CD4-positive, alpha-beta T cell treated with Interleukin-10 for 1 hour (primary cell): ENCODE measurements around the gene ZNF232.
A peak's percentile ranks its signal among the peaks of the same experiment; 100 is the strongest.
"Not testable (repeated sequence)": the region's sequence is repeated elsewhere in the genome, so short reads cannot be mapped to it uniquely, and the experiment has no call there.

Source experiments
- DNase-seq: peaks from one replicate; pipeline ENCODE4 v3.0.0-alpha.2; 2020

ZNF232 gene

DNA sequence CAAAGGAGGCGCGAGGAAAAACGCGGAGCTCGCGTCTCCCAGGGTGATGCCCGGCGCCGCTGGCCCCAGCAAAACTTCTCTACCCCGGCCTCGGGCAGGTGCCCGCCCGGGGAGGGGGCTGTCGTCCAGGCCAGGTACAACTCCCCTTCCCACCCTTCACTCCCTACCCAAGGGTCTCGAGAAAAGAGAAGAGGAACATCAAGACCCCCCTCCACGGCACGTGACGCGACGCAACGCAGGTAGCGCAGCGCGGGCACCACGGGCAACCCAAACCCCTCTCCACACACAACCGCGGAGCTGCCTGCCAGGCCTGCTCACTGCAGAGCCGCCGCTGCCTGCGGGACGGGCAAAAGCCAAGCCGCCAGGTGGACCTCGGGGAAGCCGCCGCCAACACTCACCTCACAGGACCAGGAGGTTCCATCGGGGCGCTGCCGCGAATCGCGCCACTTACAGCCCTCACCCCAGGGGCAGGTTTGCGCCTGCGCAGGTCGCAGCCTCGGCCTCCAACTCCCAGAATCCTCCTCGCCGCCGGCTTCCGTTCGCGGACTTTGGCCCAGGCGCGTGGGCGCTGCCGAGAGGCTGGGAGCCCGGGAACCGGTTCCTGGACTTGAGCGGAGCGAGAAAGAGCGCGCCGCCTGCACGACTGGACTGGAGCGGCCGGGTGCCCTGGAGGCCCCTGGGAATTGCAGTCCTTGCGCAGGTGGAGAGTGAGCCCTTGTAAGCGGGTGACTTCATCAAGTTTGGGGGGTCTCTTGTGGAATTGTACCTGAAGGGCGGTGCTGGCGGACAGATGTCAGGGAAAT lies at the start of gene ZNF232:
ZNF232 (minus strand) TSS at position 477 of the 803 bp plus-strand sequence; CDS start at position 421, 56 bp downstream.
- peak; percentile 91 for DNase-seq

DNA sequence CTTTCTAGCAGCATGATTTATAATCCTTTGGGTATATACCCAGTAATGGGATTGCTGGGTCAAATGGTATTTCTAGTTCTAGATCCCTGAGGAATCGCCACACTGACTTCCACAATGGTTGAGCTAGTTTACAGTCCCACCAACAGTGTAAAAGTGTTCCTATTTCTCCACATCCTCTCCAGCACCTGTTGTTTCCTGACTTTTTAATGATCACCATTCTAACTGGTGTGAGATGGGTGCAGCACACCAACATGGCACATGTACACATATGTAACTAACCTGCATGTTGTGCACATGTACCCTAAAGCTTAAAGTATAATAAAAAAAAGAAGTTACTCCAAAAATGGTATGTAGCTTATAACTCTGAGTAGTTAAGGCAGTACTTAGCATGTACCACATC lies 49.0 kb upstream of the ZNF232 start:
- not testable (repeated sequence) for DNase-seq

DNA sequence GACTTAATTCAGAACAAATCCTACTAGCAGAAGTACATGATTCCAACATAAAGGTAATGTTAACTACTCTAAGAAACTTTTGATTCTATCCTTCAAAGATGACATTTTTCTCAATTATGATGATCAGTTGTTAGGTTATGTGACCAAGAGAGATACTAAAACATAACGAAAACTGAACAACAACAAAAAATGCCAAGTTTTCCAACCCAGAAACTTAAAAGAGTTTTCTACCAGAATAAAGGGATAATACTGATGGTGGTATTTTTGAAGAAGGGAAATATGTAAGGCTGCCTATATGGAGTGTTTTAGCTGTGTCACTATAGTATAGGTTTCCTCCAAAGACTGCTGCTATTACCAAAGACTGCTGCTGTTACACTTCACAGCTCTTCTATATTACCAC lies 34.4 kb upstream of the ZNF232 start:
- not testable (repeated sequence) for DNase-seq

DNA sequence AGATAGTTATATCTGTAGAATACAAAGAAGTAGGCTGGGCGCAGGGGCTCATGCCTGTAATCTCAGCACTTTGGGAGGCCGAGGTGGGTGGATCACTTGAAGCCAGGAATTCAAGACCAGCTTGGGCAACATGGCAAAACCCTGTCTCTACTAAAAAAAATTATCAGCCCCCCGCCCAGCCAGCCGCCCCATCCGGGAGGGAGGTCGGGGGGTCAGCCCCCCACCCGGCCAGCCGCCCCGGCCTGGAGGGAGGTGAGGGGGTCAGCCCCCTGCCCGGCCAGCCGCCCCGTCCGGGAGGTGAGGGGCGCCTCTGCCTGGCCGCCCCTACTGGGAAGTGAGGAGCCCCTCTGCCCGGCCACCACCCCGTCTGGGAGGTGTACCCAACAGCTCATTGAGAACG lies 31.2 kb upstream of the ZNF232 start:
- DNase-seq: not testable (repeated sequence)

DNA sequence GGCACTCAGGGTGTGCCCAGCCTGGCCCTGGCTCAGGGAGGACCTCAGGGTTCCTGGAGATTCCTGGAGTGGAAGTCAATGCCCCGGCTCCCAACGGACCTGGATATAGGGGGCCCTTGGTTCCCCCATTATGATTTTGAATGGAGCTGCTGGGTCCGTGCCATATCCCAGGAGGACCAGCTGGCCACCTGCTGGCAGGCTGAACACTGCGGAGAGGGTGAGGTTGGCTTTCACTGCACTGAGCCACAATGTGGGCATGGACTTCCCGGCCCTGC lies 27.7 kb upstream of the ZNF232 start:
- DNase-seq: no peak

DNA sequence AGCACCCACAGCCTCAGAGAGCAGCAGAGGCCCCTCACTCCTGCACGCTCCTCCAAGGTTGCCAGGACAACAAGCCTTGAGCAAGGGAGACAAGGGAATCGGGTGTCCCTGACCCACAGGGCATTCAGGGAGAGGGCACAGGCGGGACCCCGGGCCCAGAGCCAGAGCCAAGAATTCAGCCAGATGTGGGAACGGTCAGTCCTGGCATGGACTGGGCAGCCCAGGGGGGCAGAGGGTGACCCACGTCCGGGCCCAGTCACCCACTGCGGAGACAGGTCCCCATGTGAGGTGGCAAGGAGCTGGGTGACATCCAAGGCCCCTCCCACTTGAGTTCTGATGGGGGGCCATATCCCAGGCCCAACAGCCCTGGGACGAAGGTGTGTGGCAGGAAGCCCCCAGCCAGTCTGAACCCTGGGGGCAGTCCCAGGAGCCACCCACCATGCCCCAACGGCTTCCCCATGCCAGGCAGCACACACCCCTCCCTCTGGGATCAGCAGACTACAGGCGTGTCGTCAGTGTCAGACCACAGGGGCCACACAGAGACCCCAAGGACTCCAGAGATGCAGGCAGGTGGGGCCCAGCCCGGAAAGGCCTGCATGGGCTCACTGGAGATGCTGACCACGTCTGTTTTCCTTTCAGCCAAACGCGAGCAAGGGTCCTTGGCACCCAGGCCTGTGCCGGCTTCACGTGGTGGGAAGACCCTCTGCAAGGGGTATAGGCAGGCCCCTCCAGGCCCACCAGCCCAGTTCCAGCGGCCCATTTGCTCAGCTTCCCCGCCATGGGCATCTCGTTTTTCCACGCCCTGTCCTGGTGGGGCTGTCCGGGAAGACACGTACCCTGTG lies 27.2 kb upstream of the ZNF232 start:
- no peak for DNase-seq

DNA sequence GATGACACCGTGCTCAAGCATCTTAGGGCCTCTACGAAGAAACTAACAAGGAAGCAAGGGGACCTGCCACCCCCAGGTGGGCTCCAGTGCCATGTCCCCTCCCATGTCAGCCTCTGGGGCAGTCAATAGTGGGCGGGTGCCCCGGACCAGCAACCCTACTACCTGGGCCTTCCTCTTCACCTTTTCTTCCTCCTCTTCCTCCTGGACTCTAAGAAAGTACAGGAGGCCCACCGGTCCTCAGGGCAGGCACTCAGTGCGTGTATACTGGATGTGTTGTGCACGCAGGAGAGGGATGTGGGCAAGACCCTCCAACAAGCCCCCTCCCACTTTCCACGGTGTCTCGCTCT lies 26.5 kb upstream of the ZNF232 start:
- not testable (repeated sequence) for DNase-seq

DNA sequence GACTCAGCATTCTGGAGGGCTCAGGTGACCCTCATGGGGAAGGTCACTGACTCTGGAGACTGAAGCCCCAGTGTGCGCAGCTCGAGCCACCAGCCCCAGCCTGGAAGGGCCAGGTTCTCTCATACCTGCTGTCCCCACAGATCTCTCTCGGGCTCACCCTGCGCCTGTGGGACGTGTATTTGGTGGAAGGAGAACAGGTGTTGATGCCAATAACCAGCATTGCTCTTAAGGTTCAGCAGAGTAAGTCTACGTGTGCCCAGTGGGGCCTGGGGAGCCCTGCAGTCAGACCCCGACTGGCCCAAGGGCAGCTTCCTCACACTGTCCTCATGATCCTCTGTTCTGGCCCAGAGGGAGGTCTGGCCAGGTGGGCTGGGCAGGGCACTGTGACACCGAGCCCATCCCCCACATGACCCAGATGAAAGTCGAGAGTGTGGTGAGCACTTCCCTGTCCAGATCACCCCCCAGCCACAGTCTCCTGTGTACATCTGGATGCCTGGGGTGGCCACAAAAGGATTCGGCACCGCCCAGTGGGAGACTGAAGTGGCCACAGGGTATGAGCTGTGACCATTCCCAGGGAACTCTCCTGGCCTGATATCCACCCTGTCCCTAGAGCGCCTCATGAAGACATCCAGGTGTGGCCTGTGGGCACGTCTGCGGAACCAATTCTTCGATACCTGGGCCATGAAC lies 26.0 kb upstream of the ZNF232 start:
- not testable (repeated sequence) for DNase-seq

DNA sequence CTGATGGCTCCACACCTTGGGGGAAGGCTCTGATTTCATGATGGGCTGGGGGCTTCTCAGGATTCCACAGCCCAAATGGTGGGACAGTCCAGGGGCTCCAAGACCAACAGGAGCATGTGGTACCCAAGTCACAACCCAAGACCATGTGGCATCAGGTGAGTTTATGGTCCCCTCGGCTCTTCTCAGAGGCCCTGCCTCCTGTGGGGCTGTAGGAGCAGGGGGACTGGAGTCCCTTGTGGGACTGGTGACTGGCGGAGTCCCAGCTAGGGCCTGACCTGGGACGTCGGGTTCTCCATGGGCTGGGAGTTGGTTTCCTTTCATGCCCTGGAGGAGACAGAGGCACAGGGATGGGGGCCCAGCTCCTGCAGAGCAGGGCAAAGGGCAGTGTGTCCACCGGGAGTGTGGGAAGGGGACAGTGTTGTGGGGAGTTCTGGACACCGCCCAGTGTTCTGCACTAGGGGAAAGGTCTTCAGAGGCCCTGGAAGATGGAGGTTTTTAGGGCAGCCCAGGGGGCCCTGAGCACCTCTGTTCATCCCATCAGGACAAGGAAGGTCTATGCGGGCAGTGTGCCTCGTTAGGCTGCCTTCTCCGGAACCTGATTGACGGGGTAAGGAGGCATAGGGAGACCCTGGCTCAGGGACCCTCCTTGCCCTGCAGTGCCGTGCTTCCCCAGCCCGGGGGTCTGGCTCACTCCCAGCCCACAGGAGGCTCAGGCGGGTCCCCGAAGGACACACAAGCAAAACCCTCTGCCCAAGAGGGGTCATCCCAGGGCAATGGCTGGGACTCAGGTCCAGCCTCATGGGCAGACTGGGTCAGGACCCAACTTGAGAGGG lies 25.1 kb upstream of the ZNF232 start:
- DNase-seq: not testable (repeated sequence)

DNA sequence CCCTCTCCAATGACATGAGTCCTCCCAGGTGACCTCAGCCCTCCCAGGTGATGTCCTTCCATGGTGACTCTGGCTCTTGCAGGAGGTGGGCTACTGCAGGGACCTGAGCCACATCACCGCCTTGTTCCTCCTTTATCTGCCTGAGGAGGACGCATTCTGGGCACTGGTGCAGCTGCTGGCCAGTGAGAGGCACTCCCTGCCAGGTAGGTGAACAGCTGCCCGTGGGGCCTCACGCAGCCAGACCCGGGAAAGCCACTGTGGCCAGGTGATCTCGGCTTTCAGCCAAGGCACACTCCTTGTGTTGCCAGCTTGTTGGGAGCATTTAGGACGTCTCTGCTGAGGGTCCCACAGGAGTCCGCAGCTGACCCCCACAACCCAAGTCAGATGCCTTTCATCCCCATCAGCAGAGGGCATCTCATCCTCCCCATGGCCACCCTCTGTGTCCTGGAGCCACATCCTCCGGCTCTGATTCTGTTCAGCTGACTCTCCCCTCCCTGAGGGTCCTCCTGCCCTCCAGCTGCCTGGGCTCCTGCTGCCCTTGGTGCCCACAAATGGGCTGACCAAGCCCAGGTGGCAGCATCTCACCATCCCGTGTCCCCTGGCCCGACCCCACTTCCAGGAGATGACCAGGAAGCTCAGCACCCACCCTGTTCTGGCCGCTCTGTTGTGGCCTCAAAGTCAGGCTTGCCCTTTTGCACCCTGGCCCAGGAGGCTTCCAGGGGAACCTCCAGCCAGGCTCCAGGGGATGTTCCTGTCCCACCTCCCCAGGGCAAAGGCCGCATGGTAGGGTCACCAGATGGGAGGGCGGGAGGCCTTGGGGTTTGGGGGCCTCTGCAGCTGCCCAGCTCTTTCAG lies 24.3 kb upstream of the ZNF232 start:
- no peak for DNase-seq

DNA sequence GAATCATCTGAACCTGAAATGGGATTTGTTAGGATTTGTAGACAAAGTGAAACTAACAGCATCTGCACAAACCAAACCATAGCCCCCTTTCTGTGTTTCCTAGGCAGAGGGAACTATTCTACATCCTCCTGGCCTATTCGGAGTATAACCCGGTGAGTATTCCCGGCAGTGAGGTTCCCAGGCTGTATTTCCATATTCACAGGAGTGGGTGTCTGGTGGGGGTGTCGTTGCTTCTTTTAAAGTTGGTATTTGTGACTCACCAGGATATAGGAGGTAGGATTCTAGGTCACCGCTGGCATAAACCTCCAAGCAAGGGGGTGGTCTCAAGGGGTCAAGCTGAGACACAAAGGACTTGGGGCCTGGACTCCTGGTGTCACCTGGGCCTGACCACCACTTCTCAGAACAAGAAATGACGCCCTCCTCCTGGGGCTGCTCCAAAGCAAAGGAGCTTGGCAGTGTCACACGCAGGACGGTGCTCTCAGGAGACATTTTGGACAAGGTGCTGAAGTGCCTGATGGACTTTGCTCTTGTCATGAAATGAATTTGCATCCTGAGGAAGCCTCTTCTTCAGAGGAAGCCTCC lies 23.5 kb upstream of the ZNF232 start:
- DNase-seq: not testable (repeated sequence)

DNA sequence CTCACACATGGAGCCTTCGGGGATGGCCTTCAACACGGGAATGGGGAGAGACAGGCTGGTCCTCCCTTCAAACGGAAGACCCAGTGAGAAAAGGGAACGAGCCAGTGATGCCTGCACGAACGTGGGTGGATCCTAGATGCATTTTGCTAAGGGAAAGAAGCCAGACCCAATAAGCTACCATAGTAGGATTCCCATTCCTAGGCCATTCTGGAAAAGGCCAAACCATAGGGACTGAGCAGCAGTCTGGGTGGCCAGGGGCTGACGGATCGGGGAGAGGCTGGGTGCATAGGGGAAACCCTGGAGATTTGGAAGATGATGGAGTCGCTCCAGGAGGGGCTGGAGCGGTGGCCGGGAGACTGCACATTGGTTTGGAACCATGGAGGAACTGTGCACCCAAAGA lies 22.9 kb upstream of the ZNF232 start:
- DNase-seq: not testable (repeated sequence)

DNA sequence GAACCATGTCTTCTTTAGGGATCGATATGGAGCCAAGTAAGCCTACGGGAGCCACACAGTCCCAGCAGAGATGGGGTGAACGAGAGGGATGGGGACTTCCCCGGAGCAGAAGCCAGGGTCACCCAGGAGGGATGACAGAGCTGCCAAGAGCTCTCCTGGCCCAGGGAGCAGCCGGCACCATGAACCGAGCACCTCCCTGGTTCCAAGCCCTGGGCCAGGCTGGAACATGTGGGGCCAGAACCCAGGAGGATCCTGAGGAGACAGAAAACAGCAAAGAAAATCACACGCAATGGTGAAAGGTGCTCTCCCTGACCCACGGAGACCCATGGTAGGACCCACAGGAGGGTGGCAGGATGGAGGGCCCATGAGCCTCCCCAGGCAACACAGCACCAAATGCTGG lies 22.3 kb upstream of the ZNF232 start:
- not testable (repeated sequence) for DNase-seq

DNA sequence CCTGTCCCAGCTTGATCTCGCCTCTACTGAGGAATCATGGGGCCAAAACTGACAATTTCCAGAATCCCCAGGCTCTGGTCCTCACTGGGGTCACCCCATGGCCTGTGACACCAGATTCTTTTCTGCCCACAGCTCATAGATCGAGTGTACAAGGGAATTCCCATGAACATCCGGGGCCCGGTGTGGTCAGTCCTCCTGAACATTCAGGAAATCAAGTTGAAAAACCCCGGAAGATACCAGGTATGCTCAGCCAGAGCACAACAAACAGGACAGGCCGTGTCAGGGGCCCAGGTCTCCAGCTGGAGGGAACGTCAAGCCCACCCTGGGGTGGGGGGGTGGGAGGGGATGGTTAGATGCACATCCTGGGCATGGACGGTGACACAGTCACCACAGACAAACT lies 21.6 kb upstream of the ZNF232 start:
- DNase-seq: no peak

DNA sequence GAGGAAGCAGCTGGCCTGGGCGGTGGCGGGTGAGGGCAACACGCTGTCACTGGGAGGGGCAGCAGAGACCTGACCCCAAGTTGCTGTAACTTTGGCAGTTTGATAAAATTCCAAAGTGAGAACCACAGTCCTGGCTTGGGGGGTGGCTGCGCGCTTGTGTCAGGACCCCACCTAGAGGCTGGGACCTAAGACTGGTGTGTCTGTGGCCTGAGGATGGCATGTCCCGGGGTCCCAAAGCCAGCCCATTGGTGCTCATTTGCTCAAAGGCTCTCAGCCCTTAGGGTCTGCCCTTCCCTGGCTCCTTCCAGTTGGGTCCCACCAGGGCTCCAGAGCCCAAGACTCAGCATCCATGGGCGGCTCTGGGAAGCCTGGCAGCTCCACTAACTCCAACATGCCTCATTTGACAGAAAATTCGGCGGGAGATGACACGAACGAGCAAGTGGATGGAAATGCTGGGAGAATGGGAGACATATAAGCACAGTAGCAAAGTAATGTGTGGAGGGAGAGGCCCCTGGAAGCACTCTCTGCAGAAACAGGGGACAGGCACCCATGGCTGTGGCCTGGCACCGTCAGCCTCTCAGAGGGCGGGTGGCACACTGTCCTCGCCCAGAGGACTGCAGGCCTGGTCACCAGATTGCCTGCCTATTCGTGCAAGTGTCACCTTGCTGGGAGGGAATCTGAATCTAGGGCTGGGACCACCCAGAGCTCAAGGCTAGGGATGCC lies 21.0 kb upstream of the ZNF232 start:
- DNase-seq: not testable (repeated sequence)

DNA sequence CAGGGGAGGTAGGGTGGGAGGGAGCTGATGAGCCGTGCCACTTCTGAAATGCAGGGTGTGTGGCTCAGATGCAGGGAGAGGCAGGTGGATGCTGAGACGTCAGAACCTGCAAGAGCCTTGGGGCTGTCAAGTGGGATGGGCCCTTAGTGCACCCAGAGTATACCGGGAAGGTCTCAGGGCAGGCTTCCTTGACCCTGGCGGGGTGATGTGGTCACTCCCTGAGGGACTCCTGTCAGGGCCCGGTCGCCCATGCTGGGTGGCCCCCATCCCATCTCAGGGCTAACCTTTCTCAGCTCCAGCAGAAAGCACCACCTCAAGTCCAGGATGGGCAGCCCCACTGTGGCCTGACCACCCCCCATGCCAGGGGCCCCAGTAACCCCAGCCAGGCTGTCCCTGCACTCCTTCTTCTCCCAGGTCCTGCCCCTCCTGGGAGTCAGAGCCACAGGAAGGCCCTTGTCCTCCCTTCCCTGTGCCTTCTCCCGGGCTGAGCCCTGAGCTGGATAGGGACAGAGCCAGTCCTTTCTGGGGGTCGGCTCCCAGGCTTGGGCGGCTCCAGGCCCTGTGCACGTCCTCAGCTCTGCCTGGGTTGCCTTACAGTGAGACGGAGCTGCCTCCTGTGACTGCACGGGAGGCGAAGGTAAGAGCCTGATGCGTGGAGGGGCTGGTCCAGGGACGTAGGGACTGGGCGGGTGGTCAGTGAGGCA lies 20.3 kb upstream of the ZNF232 start:
- not testable (repeated sequence) for DNase-seq

DNA sequence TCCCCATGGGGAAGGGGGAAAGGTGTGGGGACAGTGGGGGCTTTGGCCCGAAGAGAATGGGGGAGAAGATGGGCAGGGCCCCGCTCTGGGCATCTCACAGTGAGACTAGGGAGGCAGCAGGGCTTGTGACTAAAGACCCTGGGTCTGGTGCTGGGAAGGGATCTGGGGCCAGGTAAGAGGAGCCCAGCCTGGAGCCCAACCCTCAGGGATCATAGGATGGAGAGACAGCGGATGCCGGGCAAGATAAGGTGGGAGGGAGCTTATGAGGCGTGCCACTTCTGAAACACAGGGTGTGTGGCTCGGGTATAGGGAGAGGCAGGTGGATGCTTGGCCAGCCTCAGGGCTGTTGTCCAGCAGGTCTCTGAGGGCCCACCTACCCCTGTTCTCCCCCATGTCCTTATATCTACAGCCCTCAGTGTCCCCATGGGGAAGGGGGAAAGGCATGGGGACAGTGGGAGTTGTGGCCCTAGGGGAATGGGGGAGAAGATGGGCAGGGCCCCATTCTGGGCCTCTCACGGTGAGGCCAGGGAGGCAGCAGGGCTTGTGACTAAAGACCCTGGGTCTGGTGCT lies 19.6 kb upstream of the ZNF232 start:
- DNase-seq: no peak

DNA sequence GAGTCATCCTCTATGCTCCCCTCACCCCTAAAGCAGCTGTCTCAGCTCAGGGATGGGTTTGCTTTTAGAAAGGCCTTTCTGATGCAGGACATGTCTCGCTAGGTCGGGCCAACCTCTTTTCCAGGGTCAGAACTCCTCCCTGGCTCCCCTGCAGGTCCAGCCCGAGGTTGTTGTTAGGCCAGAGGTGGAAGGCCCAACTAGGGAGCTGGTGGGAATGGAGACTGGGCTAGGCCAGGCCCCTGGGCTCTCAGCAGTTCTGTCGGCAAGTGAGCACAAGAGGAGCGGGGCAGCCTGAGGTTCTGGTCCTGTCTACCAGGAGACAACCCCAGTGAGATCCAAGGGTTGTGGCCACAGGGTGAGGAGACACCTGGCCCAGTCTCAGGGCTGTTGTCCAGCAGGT lies 19.0 kb upstream of the ZNF232 start:
- DNase-seq: not testable (repeated sequence)

DNA sequence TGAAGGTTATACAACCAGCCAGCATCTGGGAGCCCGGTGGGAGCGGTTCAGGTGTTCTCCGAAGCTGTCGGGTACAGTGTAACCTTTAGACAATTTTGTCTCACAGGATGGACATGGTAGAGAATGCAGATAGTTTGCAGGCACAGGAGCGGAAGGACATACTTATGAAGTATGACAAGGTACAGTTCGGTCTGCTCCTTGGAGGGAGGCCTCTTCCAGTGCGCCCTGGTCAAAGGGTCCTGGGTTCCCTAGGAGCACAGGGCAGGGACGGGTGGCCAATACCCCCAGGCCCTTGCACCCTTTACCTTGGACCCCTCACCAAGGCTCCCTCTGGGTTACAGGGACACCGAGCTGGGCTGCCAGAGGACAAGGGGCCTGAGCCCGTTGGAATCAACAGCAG lies 18.6 kb upstream of the ZNF232 start:
- DNase-seq: not testable (repeated sequence)

DNA sequence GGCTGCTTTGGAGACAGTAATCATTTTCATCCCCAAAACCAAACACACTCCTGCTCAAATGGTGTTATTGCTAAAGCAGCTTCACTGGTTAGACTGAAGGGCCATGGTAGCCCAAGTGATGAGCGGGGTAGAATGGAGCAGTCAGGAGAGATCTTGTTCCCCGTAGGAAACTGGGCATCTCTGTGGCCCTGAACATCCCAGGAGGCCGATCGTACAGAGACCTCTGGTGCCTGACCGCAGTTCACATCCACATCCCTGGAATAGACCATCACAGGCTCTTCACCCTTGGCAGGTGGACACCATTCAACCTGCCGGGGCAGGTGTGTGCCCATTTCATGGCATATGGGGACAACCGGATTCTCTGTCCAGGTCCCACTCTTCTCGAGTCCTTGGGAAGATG lies 18.1 kb upstream of the ZNF232 start:
- DNase-seq: not testable (repeated sequence)
